ENCODE data around the gene ALK.

DNA sequence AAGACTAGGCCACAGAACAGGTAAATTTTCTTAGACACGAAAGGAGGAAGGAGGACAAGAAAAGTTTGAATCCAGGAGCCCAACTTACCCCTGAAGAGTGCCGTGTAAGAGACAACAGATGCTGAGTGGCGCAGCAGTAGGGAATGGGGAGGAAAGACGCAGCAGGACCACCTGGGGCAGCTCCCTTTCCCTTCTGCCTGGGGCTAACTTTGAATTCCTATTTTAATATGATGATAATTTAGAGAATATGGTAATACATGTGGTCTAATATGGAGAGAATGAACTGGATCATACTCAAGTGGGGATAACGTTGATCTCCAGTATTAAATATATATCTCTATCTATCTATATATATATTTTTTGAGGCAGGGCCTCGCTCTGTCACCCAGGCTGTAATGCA lies 736.9 kb downstream of the ALK start:
- TF ChIP-seq, protein P1, sequence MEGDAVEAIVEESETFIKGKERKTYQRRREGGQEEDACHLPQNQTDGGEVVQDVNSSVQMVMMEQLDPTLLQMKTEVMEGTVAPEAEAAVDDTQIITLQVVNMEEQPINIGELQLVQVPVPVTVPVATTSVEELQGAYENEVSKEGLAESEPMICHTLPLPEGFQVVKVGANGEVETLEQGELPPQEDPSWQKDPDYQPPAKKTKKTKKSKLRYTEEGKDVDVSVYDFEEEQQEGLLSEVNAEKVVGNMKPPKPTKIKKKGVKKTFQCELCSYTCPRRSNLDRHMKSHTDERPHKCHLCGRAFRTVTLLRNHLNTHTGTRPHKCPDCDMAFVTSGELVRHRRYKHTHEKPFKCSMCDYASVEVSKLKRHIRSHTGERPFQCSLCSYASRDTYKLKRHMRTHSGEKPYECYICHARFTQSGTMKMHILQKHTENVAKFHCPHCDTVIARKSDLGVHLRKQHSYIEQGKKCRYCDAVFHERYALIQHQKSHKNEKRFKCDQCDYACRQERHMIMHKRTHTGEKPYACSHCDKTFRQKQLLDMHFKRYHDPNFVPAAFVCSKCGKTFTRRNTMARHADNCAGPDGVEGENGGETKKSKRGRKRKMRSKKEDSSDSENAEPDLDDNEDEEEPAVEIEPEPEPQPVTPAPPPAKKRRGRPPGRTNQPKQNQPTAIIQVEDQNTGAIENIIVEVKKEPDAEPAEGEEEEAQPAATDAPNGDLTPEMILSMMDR (IDR thresholded peaks at IDR 0.05) = no peak
- TF ChIP-seq POLR2A (IDR thresholded peaks at IDR 0.05; ENCODE audit: low read length) = no peak
- TF ChIP-seq, protein P2, sequence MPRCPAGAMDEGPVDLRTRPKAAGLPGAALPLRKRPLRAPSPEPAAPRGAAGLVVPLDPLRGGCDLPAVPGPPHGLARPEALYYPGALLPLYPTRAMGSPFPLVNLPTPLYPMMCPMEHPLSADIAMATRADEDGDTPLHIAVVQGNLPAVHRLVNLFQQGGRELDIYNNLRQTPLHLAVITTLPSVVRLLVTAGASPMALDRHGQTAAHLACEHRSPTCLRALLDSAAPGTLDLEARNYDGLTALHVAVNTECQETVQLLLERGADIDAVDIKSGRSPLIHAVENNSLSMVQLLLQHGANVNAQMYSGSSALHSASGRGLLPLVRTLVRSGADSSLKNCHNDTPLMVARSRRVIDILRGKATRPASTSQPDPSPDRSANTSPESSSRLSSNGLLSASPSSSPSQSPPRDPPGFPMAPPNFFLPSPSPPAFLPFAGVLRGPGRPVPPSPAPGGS (IDR thresholded peaks at IDR 0.05) = no peak
- TF ChIP-seq ESRRA (IDR thresholded peaks at IDR 0.05; ENCODE audit: borderline replicate concordance, low read length) = no peak
- TF ChIP-seq ZFP36 (IDR thresholded peaks at IDR 0.05; ENCODE audit: borderline replicate concordance, partially characterized antibody) = no peak
- TF ChIP-seq EP300 (IDR thresholded peaks at IDR 0.05) = no peak
- TF ChIP-seq MYC (IDR thresholded peaks at IDR 0.05; ENCODE audit: borderline replicate concordance, low read length) = no peak
- no peak for TF ChIP-seq CHD4 (IDR thresholded peaks at IDR 0.05; ENCODE audit: borderline replicate concordance)

All from A549 (cell line).